OCI-LY7 (cell line): ENCODE results near the gene CIAO3. TPM values are rescaled to one million over a fixed set of nuclear protein-coding genes. Genes with fewer than 3 reads are reported as not detected.

Experiments
- BruUV-seq: library from RNA; stranded (reverse); fragments of 400-500 nt; replicated peaks from 2 replicates; lab custom pipeline; 2021; lab: Mats Ljungman, UMichigan
- CTCF ChIA-PET: fragments of 300-600 bp; sonication (Branson Sonifier 250); formaldehyde crosslinking; loops from one replicate; lab custom pipeline; 2022; ENCODE audit warnings: antibody characterized with exemption; ENCODE audit not compliant: unreplicated experiment; lab: Charles Lee
- POLR2A ChIA-PET: fragments of 300-600 bp; sonication (Branson Sonifier 250); formaldehyde crosslinking; loops from one replicate; lab custom pipeline; 2022; ENCODE audit warnings: antibody characterized with exemption; lab: Charles Lee
- DNase-seq: peaks from one replicate; pipeline ENCODE4 v3.0.0-alpha.2; 2015; ENCODE audit warnings: low spot score
- H2AFZ ChIP-seq: fragments of 200-600 bp; sonication (generic), shearing (Covaris generic); 2 replicates; pipeline ENCODE4 v1.6.1; 2014; ENCODE audit warnings: mild to moderate bottlenecking, antibody characterized with exemption, low read length, moderate library complexity
- H3K27ac ChIP-seq: fragments of 200-600 bp; sonication (generic); 2 replicates; pipeline ENCODE4 v1.5.1; 2014; ENCODE audit warnings: mixed run types, low read depth, mild to moderate bottlenecking, moderate library complexity, low read length, inconsistent platforms; ENCODE audit not compliant: poor library complexity, severe bottlenecking
- H3K36me3 ChIP-seq: fragments of 200-600 bp; sonication (generic); 2 replicates; pipeline ENCODE4 v1.6.1; 2014; ENCODE audit warnings: mild to moderate bottlenecking, antibody characterized with exemption, low read length, moderate library complexity, mixed read lengths; ENCODE audit not compliant: insufficient read depth
- H3K4me1 ChIP-seq: fragments of 200-600 bp; sonication (generic); 2 replicates; pipeline ENCODE4 v1.5.1; 2014; ENCODE audit warnings: mild to moderate bottlenecking, low read length; ENCODE audit not compliant: insufficient read depth, poor library complexity, severe bottlenecking
- H3K4me2 ChIP-seq: fragments of 200-600 bp; sonication (generic); 2 replicates; pipeline ENCODE4 v1.6.1; 2014; ENCODE audit warnings: mild to moderate bottlenecking, low read length
- H3K4me3 ChIP-seq: fragments of 200-600 bp; sonication (generic); 2 replicates; pipeline ENCODE4 v1.5.1; 2014; ENCODE audit warnings: mild to moderate bottlenecking, low read depth, low read length; ENCODE audit not compliant: poor library complexity, severe bottlenecking
- H3K79me2 ChIP-seq: fragments of 200-600 bp; sonication (generic); 2 replicates; pipeline ENCODE4 v1.6.1; 2016; ENCODE audit warnings: low read depth, mild to moderate bottlenecking, low read length, moderate library complexity, mixed read lengths; ENCODE audit not compliant: insufficient read depth
- H3K9me2 ChIP-seq: fragments of 200-600 bp; sonication (generic); 2 replicates; pipeline ENCODE4 v1.6.1; 2016; ENCODE audit warnings: mild to moderate bottlenecking, low read length, mixed read lengths; ENCODE audit not compliant: insufficient read depth
- H3K9me3 ChIP-seq: fragments of 200-600 bp; sonication (generic); 2 replicates; pipeline ENCODE4 v1.6.1; 2014; ENCODE audit warnings: mild to moderate bottlenecking, mixed run types, low read length, mixed read lengths
- H4K20me1 ChIP-seq: fragments of 200-600 bp; sonication (generic); 2 replicates; pipeline ENCODE4 v1.6.1; 2014; ENCODE audit warnings: mild to moderate bottlenecking, antibody characterized with exemption, low read length, moderate library complexity, mixed read lengths; ENCODE audit not compliant: insufficient read depth
- EZH2phosphoT487 ChIP-seq: fragments of 200-600 bp; sonication (generic); IDR thresholded peaks from 2 replicates; pipeline ENCODE4 v1.6.1; 2018; ENCODE audit warnings: low read depth, borderline replicate concordance, mild to moderate bottlenecking, mixed run types, antibody characterized with exemption, low read length, moderate library complexity, mixed read lengths
- intact Hi-C: fragments of 100-400 bp; cut with micrococcal nuclease; formaldehyde crosslinking; loops from one replicate; pipeline ENCODE4 v1.10.0; 2022; ENCODE audit not compliant: unreplicated experiment
- total RNA-seq, 2 experiments: library from RNA; depleted of rRNA in 1 of 2; stranded (reverse); fragments of >200 nt in 1 of 2; shearing (Covaris generic) in 1 of 2; gene quantifications; 2 replicates each; pipeline ENCODE4 v1.2.3, GENCODE V29; 2014 to 2022
- TF ChIP-seq, protein P1 (sequence below): fragments of 200-600 bp; sonication (generic); conservative IDR thresholded peaks from 2 replicates; pipeline ENCODE4 v1.5.1; 2014; ENCODE audit warnings: mild to moderate bottlenecking, antibody characterized with exemption, low read length, moderate library complexity, mixed read lengths

Gene CIAO3
- total RNA-seq, 2 experiments from 2014 or later, result 156 to 169 TPM

DNA sequence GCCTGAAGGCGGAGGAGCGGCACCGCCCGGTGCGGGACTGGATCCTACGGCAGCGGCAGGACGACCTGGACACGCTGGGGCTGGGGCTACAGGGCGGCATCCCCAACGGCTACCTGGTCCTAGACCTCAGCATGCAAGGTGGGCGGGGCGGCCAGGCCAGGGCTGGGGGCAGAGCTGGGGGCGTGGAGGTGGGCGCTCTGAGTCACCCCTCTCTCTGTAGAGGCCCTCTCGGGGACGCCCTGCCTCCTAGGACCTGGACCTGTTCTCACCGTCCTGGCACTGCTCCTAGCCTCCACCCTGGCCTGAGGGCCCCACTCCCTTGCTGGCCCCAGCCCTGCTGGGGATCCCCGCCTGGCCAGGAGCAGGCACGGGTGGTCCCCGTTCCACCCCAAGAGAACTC lies 27.6 kb upstream of the CIAO3 start:
- no peak overlapping the region for H3K27ac ChIP-seq
- no peak for DNase-seq
- H3K9me3 ChIP-seq, result no peaks in the 10 kb centered on the region
- no TSS peak for BruUV-seq
- H3K4me2 ChIP-seq, result no peak overlapping the region
- POLR2A ChIA-PET, result no interaction called here
- intact Hi-C loops, result no loop called here
- H3K4me1 ChIP-seq, result no peaks in the 10 kb centered on the region
- no peak for TF ChIP-seq EZH2phosphoT487
- TF ChIP-seq, protein P1, sequence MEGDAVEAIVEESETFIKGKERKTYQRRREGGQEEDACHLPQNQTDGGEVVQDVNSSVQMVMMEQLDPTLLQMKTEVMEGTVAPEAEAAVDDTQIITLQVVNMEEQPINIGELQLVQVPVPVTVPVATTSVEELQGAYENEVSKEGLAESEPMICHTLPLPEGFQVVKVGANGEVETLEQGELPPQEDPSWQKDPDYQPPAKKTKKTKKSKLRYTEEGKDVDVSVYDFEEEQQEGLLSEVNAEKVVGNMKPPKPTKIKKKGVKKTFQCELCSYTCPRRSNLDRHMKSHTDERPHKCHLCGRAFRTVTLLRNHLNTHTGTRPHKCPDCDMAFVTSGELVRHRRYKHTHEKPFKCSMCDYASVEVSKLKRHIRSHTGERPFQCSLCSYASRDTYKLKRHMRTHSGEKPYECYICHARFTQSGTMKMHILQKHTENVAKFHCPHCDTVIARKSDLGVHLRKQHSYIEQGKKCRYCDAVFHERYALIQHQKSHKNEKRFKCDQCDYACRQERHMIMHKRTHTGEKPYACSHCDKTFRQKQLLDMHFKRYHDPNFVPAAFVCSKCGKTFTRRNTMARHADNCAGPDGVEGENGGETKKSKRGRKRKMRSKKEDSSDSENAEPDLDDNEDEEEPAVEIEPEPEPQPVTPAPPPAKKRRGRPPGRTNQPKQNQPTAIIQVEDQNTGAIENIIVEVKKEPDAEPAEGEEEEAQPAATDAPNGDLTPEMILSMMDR, result no peak
- H3K4me3 ChIP-seq, result no peak overlapping the region
- no peaks in the 10 kb centered on the region for H3K36me3 ChIP-seq
- H2AFZ ChIP-seq, result no peak overlapping the region
- no peaks in the 10 kb centered on the region for H3K9me2 ChIP-seq
- H3K79me2 ChIP-seq, result no peaks in the 10 kb centered on the region
- CTCF ChIA-PET, result no interaction called here
- no peaks in the 10 kb centered on the region for H4K20me1 ChIP-seq

- Histone ChIP-seq H3K36me3 (no peaks in the 10 kb centered on the region), H3K27ac (no peak overlapping the region), H4K20me1 (no peaks in the 10 kb centered on the region), H3K4me3 (no peak overlapping the region), H3K79me2 (no peaks in the 10 kb centered on the region), H3K4me2 (no peak overlapping the region), H2AFZ (no peak overlapping the region), H3K9me2 (no peaks in the 10 kb centered on the region), H3K4me1 (no peaks in the 10 kb centered on the region), H3K9me3 (no peaks in the 10 kb centered on the region)
- intact Hi-C loops, result no loop called here
- ChIA-PET CTCF (no interaction called here), POLR2A (no interaction called here)
- TF ChIP-seq, protein P1, result no peak
- TF ChIP-seq EZH2phosphoT487, result no peak
- no TSS peak for BruUV-seq
- no peak for DNase-seq
Observed at GRCh38 chr16:767743-768235, 27.0 kb upstream of the CIAO3 start.

DNA sequence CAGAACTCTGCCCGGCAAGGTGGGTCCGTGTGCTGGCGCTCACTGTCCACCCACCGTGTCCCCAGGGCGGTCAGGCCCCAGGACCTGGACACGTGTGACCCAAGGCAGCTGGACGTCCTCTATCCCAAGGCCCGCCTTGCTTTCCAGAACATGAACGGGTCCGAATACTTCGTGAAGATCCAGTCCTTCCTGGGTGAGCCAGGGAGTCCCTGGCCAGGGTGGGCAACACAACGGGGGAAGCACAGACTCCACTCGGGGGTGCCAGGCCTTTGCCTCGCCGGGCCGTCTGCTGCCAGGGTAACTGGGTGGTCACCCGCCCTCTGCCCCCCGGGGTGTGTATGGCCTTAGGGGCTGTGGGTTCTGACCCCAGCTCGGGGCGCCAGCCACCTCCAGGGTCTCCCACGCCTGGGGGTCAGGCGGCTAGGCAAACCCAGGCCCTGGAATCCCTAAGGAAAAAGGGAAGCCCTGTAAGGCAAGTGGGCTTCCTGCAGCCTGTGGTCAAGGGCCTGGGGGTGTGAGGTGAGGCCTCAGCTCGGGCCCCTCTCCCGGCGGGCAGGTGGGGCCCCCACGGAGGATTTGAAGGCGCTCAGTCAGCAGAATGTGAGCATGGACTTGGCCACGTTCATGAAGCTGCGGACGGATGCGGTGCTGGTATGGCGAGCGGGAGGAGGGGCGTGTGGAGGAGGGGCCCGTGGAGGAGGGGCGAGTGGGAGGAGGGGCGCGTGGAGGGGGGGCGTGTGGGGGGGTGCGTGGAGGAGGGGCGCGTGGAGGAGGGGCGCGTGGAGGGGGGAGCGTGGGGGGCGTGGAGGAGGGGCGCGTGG lies 26.2 kb upstream of the CIAO3 start:
- intact Hi-C loops, result no loop called here
- no peak overlapping the region for H3K4me2 ChIP-seq

More for the DNA sequence above, 26.2 kb upstream of the CIAO3 start:
- ChIA-PET POLR2A (no interaction called here), CTCF (no interaction called here)
- Histone ChIP-seq H3K4me1 (no peaks in the 10 kb centered on the region), H3K36me3 (no peaks in the 10 kb centered on the region), H3K9me2 (no peaks in the 10 kb centered on the region), H3K79me2 (no peaks in the 10 kb centered on the region), H2AFZ (no peak overlapping the region), H4K20me1 (no peaks in the 10 kb centered on the region), H3K9me3 (no peaks in the 10 kb centered on the region), H3K4me3 (no peak overlapping the region), H3K27ac (no peak overlapping the region)
- no TSS peak for BruUV-seq
- no peak for DNase-seq
- TF ChIP-seq, protein P1, result no peak
- no peak for TF ChIP-seq EZH2phosphoT487
